DOHH2 (cell line): ENCODE measurements around the gene SLC17A3.

Source experiments
- H3F3A ChIP-seq: fragments of 200-600 bp; sonication (generic), shearing (Covaris generic); 2 replicates; pipeline ENCODE4 v1.6.0; 2016; ENCODE audit warnings: antibody characterized with exemption, mild to moderate bottlenecking; ENCODE audit not compliant: control insufficient read depth, insufficient read depth
- H3K27ac ChIP-seq: fragments of 200-600 bp; sonication (generic); 2 replicates; pipeline ENCODE4 v1.5.1; 2014; ENCODE audit warnings: low read depth, mild to moderate bottlenecking, low read length, moderate library complexity
- H3K27me3 ChIP-seq: fragments of 200-600 bp; sonication (generic); 2 replicates; pipeline ENCODE4 v1.6.1; 2014; ENCODE audit warnings: mild to moderate bottlenecking, low read length, mixed read lengths; ENCODE audit not compliant: control insufficient read depth
- H3K36me3 ChIP-seq: fragments of 200-600 bp; sonication (generic); 2 replicates; pipeline ENCODE4 v1.6.1; 2014; ENCODE audit warnings: mild to moderate bottlenecking, low read length, moderate library complexity, mixed read lengths; ENCODE audit not compliant: control insufficient read depth
- H3K4me1 ChIP-seq: fragments of 200-600 bp; sonication (generic); 2 replicates; pipeline ENCODE4 v1.6.1; 2014; ENCODE audit warnings: mild to moderate bottlenecking, low read length, mixed read lengths; ENCODE audit not compliant: control insufficient read depth
- H3K4me2 ChIP-seq: fragments of 200-600 bp; sonication (generic); 2 replicates; pipeline ENCODE4 v1.6.0; 2014; ENCODE audit warnings: mild to moderate bottlenecking, low read length, moderate library complexity
- H3K4me3 ChIP-seq: fragments of 200-600 bp; sonication (generic); 2 replicates; pipeline ENCODE4 v1.5.1; 2014; ENCODE audit warnings: mild to moderate bottlenecking, low read length, mixed read lengths
- H3K79me2 ChIP-seq: fragments of 200-600 bp; sonication (generic); 2 replicates; pipeline ENCODE4 v1.6.1; 2014; ENCODE audit warnings: mild to moderate bottlenecking, low read length, mixed read lengths; ENCODE audit not compliant: control insufficient read depth
- H3K9me2 ChIP-seq: fragments of 200-600 bp; sonication (generic); replicated peaks from 2 replicates; pipeline ENCODE4 v1.6.1; 2014; ENCODE audit warnings: mild to moderate bottlenecking, low read length, mixed read lengths; ENCODE audit not compliant: control insufficient read depth
- H3K9me3 ChIP-seq: fragments of 200-600 bp; sonication (generic); 2 replicates; pipeline ENCODE4 v1.6.1; 2014; ENCODE audit warnings: antibody characterized with exemption, low read length, mixed read lengths; ENCODE audit not compliant: control insufficient read depth, insufficient read depth
- H4K20me1 ChIP-seq: fragments of 200-600 bp; sonication (generic); 2 replicates; pipeline ENCODE4 v1.6.0; 2014; ENCODE audit warnings: low read depth, mild to moderate bottlenecking, antibody characterized with exemption, low read length, moderate library complexity; ENCODE audit not compliant: control insufficient read depth, insufficient read depth
- CTCF ChIP-seq: fragments of 200-600 bp; sonication (generic); IDR thresholded peaks from one replicate; pipeline ENCODE4 v1.5.1; 2014; ENCODE audit warnings: antibody characterized with exemption, mild to moderate bottlenecking, low read depth, low read length; ENCODE audit not compliant: poor library complexity, severe bottlenecking
- EZH2phosphoT487 ChIP-seq: fragments of 200-600 bp; sonication (generic); IDR thresholded peaks from 2 replicates; pipeline ENCODE4 v1.6.1; 2017; ENCODE audit warnings: borderline replicate concordance, mild to moderate bottlenecking, antibody characterized with exemption, low read length, moderate library complexity, mixed read lengths

Gene SLC17A3

DNA sequence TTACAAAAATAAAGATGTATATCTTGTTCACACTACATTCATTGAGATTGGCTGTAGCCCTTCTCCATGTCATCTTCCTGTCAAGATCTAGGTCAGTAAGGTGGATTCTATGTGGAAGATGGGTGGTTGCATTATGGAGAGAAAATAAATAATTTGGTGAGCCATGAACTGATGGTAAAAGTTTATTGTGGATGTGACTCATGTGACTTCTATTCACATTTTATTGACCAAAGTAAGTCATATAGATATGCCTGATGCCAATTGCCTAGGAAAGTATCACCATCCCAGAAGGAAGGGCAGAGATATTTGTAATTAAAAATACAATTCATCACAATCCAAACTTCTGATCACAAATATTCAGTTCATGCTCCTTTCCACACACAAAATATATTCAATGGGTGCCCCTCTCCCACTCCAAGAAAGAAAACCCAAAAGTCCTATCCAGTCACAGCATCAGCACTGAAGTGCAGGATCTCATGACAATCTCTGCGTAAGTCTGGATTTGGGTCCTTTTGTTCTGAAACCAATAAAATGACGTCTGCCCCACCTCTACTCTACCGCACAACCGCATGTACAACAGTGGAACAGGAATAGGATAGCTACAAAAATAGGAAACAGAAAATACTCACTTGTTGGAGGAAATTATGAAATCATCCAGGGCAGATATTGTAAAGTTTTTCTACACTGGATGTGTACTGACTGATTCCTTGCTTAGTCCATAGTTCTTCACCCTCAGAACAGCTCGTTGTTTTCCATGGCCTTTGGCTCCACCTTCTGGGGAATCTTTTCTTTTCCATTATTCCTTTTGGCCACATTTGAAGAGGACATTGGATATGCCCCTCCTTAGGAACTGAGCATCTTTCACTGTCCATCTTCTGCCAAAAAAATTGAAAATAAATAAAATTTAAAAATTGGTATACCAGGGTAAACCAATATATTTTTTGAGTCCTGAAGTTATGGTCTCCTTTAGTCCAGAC lies 16.1 kb upstream of the SLC17A3 start:
- Histone ChIP-seq H3K9me3 (no peaks in the 10 kb centered on the region), H3K9me2 (no peaks in the 10 kb centered on the region), H3K36me3 (no peaks in the 10 kb centered on the region), H3K27ac (no peak overlapping the region), H3K4me2 (no peak overlapping the region), H3K4me1 (no peaks in the 10 kb centered on the region), H3K27me3 (no peaks in the 10 kb centered on the region), H4K20me1 (no peaks in the 10 kb centered on the region), H3F3A (no peaks in the 10 kb centered on the region), H3K4me3 (no peak overlapping the region), H3K79me2 (no peaks in the 10 kb centered on the region)
- no peak for TF ChIP-seq EZH2phosphoT487
- TF ChIP-seq CTCF, result peak; percentile 31

DNA sequence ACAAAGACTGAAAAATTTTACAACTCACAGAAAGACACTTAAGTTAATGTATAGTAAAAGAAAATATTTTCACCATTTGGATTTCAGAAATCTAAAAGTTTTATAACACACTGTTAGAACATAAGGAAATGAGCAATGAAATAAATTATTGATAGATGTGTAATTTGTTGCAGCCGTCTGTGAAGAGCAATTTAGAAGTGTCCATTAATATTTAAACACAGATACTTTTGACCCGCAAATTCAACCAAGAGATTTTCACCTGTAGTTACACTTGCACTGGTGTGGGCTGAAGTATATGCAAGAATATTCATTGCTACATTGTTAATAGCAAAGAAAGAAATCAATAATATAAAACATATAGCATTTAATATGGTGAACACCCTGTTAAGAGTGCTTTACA lies 14.6 kb upstream of the SLC17A3 start:
- Histone ChIP-seq H3K27ac (no peak overlapping the region), H3K4me2 (no peak overlapping the region), H3K27me3 (no peaks in the 10 kb centered on the region), H3K4me1 (no peaks in the 10 kb centered on the region), H3K36me3 (no peaks in the 10 kb centered on the region), H3F3A (no peaks in the 10 kb centered on the region), H4K20me1 (no peaks in the 10 kb centered on the region), H3K9me2 (no peaks in the 10 kb centered on the region), H3K4me3 (no peak overlapping the region), H3K79me2 (no peaks in the 10 kb centered on the region), H3K9me3 (no peaks in the 10 kb centered on the region)
- TF ChIP-seq EZH2phosphoT487 (no peak), CTCF (no peak)

- Histone ChIP-seq H3K9me3 (no peaks in the 10 kb centered on the region), H3K36me3 (no peaks in the 10 kb centered on the region), H3K4me2 (no peak overlapping the region), H3K9me2 (no peaks in the 10 kb centered on the region), H3F3A (no peaks in the 10 kb centered on the region), H3K4me3 (no peak overlapping the region), H3K4me1 (no peaks in the 10 kb centered on the region), H4K20me1 (no peaks in the 10 kb centered on the region), H3K79me2 (no peaks in the 10 kb centered on the region), H3K27ac (no peak overlapping the region), H3K27me3 (no peaks in the 10 kb centered on the region)
- no peak for TF ChIP-seq CTCF
- no peak for TF ChIP-seq EZH2phosphoT487
Observed at GRCh38 chr6:25886066-25886465, 12.0 kb upstream of the SLC17A3 start.
